Stimulated activated memory B cell treated with anti-CD40 and anti-IgM and Interleukin-4, amounts not matched to agents 10 μg/mL and 1 μg/mL and 100 μg/mL, for 72 hours (primary cell): ENCODE results near the gene FAM98B.

Experiments
- ATAC-seq: fragments of 150-1000 bp; cut with Tn5 transposase; 2 replicates; pipeline ENCODE4 v1.10.0; 2021
- H3K27ac Mint-ChIP-seq: one replicate; pipeline ENCODE4 v1.8.0; 2022; ENCODE audit warnings: mild to moderate bottlenecking, mixed read lengths
- H3K27me3 Mint-ChIP-seq: one replicate; pipeline ENCODE4 v1.8.0; 2022; ENCODE audit warnings: mixed read lengths
- H3K36me3 Mint-ChIP-seq: one replicate; pipeline ENCODE4 v1.8.0; 2022; ENCODE audit warnings: mixed read lengths
- H3K4me1 Mint-ChIP-seq: one replicate; pipeline ENCODE4 v1.8.0; 2022; ENCODE audit warnings: mixed read lengths
- H3K4me3 Mint-ChIP-seq: one replicate; pipeline ENCODE4 v1.8.0; 2022; ENCODE audit warnings: mild to moderate bottlenecking, moderate library complexity, mixed read lengths
- H3K9me3 Mint-ChIP-seq: one replicate; pipeline ENCODE4 v1.8.0; 2022; ENCODE audit warnings: mixed read lengths

The FAM98B gene

DNA sequence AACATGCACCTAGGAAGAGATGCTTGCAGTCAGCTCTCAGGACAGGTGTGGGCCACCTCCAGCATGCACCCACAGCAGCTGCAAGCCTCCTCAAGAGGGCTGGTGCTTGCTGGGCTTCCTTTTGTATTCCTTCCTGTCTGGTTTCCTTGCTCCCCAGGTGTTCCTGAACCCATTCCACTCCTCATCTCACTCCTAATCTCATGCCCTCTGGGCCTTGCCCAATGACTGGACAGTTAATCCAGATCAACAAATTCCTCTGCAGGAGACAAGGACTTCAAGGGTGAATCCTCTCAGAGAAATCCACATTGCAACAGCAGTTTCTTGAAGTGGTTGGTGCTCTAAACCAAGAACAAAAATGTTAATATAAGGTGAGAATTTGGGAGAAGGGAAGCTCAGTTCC is 80.0 kb downstream of the FAM98B start:
- no peak overlapping the region for H3K27ac Mint-ChIP-seq
- H3K36me3 Mint-ChIP-seq = peaks cover 20% of the 10 kb centered on the region
- H3K4me3 Mint-ChIP-seq = no peak overlapping the region
- no peak for ATAC-seq
- H3K9me3 Mint-ChIP-seq = no peaks in the 10 kb centered on the region
- H3K27me3 Mint-ChIP-seq = no peaks in the 10 kb centered on the region
- H3K4me1 Mint-ChIP-seq = peaks cover 11% of the 10 kb centered on the region

DNA sequence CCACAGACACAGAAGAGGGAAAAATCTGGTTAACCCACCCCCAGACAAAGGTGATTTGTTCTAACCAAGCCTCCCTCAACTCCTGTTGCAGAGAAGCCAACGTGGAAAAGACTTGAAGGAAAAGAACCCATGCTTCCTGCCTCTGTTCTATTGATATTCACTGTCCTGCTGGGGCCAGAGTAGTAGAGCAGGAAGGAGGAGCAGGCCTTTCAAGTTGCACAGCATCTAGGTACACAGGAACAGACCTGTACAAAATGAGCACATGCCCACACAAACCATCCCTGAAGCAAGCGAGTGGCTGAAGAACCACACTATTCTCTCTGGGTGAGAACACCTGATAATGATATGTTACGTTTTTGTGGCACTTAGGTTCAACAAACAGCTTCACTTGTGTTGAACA is 80.8 kb downstream of the FAM98B start:
- no peaks in the 10 kb centered on the region for H3K9me3 Mint-ChIP-seq
- no peak overlapping the region for H3K4me3 Mint-ChIP-seq
- no peak for ATAC-seq
- peaks cover 11% of the 10 kb centered on the region for H3K4me1 Mint-ChIP-seq
- no peaks in the 10 kb centered on the region for H3K27me3 Mint-ChIP-seq
- H3K27ac Mint-ChIP-seq = no peak overlapping the region
- H3K36me3 Mint-ChIP-seq = peaks cover 17% of the 10 kb centered on the region

DNA sequence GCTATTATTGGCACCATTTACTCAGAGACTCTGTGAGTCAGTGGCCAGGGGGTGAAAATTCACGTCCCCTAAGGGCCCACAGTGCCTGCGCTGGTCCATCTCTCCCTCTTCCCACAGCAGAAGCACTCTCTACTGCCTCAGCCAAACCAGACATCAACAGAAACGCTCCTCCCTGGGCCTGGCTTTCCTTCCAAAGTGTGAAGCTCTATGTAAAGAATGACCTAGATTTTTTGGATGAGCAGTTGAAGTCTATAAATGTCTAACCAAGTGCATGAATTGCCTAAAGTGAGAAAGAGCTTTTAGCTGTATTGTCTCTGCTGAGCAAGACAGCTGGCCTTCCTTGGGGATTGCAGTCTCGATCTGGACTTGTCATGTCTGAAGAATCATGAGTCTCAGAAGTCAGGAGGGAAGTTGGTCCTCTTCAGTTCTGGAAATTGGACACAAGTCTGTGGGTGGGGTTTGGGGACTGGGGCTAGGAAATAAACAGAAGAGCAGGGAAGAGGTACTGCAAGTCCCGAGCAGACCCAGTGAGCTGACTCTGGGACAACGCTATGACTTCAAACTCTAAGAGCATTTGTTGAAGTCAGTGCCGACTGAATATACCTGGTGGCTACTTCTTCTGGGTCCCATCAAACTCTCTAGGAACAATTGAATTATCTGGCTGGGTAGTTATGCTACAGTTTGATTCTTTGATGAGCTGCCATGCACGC is 81.7 kb downstream of the FAM98B start:
- peaks cover 17% of the 10 kb centered on the region for H3K36me3 Mint-ChIP-seq
- no peak for ATAC-seq
- peaks cover 11% of the 10 kb centered on the region for H3K4me1 Mint-ChIP-seq
- H3K27ac Mint-ChIP-seq = no peak overlapping the region
- H3K27me3 Mint-ChIP-seq = no peaks in the 10 kb centered on the region
- no peak overlapping the region for H3K4me3 Mint-ChIP-seq
- H3K9me3 Mint-ChIP-seq = no peaks in the 10 kb centered on the region

DNA sequence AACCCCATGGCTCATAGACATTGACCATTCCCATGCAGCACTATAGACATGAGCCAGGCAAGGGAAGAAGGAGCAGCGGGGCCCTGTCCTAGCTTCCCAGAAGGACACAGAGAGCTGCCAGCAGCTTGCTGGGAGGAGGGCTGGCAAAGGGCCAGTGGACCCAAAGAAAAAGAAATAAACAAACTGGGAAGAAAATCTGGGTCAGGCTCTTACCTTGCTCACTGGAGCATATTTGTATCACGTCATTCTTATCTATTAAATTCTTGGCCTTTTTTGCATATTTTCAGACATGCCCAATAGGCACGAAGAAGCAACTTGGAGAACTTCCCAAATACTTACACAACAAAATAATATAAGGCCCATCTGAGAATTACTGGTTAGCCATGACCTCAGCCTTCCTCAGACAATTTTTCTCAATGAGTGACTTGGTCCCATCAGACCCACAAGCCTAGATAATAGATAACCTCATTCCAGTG is 82.3 kb downstream of the FAM98B start:
- no peaks in the 10 kb centered on the region for H3K27me3 Mint-ChIP-seq
- no peak for ATAC-seq
- H3K36me3 Mint-ChIP-seq = peaks cover 17% of the 10 kb centered on the region
- no peaks in the 10 kb centered on the region for H3K9me3 Mint-ChIP-seq
- H3K4me1 Mint-ChIP-seq = peaks cover 11% of the 10 kb centered on the region
- H3K27ac Mint-ChIP-seq = no peak overlapping the region
- H3K4me3 Mint-ChIP-seq = no peak overlapping the region
